Skin epidermis (tissue), 12 donors: ENCODE results near the gene SHISAL1.
"Not testable (repeated sequence)": the region's sequence is repeated elsewhere in the genome, so short reads cannot be mapped to it uniquely, and the experiment has no call there.

Experiments used
- H3K27ac ChIP-seq, 21 experiments: fragments of 200-600 bp; sonication (generic) in 11 of 21; one replicate each; pipeline ENCODE4 v1.5.0; 2020; ENCODE audit warnings: mild to moderate bottlenecking in 3 of 21, inconsistent platforms in 2 of 21, moderate library complexity in 2 of 21
- H3K4me3 ChIP-seq, 7 experiments: fragments of 200-600 bp; sonication (generic) in 2 of 7; one replicate each; pipeline ENCODE4 v1.5.0; 2020; ENCODE audit warnings: inconsistent platforms in 2 of 7, mild to moderate bottlenecking in 2 of 7, moderate library complexity in 1 of 7

Gene SHISAL1

GRCh38 chr22:44249376-44250147 lies 63.2 kb downstream of the SHISAL1 start:
- Histone ChIP-seq H3K27ac (no peak overlapping the region), H3K4me3 (no peak overlapping the region)

- no peak overlapping the region for H3K4me3 ChIP-seq
- H3K27ac ChIP-seq, result no peak overlapping the region
Observed at GRCh38 chr22:44248926-44249325, 63.8 kb downstream of the SHISAL1 start.

GRCh38 chr22:44247923-44248892 lies 64.5 kb downstream of the SHISAL1 start:
- no peak overlapping the region for H3K4me3 ChIP-seq
- no peak overlapping the region for H3K27ac ChIP-seq

GRCh38 chr22:44247346-44247745 lies 65.4 kb downstream of the SHISAL1 start:
- H3K4me3 ChIP-seq, result no peak overlapping the region
- no peak overlapping the region for H3K27ac ChIP-seq

GRCh38 chr22:44246615-44247326 lies 66.0 kb downstream of the SHISAL1 start:
- H3K4me3 ChIP-seq, result no peak overlapping the region
- no peak overlapping the region for H3K27ac ChIP-seq

- no peak overlapping the region for H3K4me3 ChIP-seq
- no peak overlapping the region for H3K27ac ChIP-seq
Observed at GRCh38 chr22:44245867-44246266, 66.9 kb downstream of the SHISAL1 start.

- Histone ChIP-seq H3K27ac (no peak overlapping the region), H3K4me3 (no peak overlapping the region)
Observed at GRCh38 chr22:44245438-44245837, 67.3 kb downstream of the SHISAL1 start.

GRCh38 chr22:44244265-44244822 lies 68.4 kb downstream of the SHISAL1 start:
- Histone ChIP-seq H3K27ac (no peak overlapping the region), H3K4me3 (no peak overlapping the region)

GRCh38 chr22:44243761-44244160 lies 69.0 kb downstream of the SHISAL1 start:
- Histone ChIP-seq H3K4me3 (no peak overlapping the region), H3K27ac (no peak overlapping the region)

- H3K4me3 ChIP-seq, result no peak overlapping the region
- H3K27ac ChIP-seq, result no peak overlapping the region
Observed at GRCh38 chr22:44242946-44243724, 69.6 kb downstream of the SHISAL1 start.

- H3K4me3 ChIP-seq, H3K27ac ChIP-seq: not testable (repeated sequence)
Observed at GRCh38 chr22:44241121-44241520, 71.6 kb downstream of the SHISAL1 start.

- Histone ChIP-seq H3K4me3 (no peak overlapping the region), H3K27ac (no peak overlapping the region)
Observed at GRCh38 chr22:44237290-44237689, 75.5 kb downstream of the SHISAL1 start.

- H3K27ac ChIP-seq, H3K4me3 ChIP-seq: not testable (repeated sequence)
Observed at GRCh38 chr22:44234372-44234771, 78.4 kb downstream of the SHISAL1 start.

- Histone ChIP-seq H3K4me3 (no peak overlapping the region), H3K27ac (no peak overlapping the region)
Observed at GRCh38 chr22:44231233-44231632, 81.5 kb downstream of the SHISAL1 start.

GRCh38 chr22:44229809-44230208 lies 82.9 kb downstream of the SHISAL1 start:
- Histone ChIP-seq H3K4me3 (no peak overlapping the region), H3K27ac (peak overlapping the region in 3 of 21 experiments; percentile 1 to 53 (median 36))

- Histone ChIP-seq H3K4me3 (no peak overlapping the region), H3K27ac (peak overlapping the region in 1 of 21 experiments; percentile 36)
Observed at GRCh38 chr22:44229331-44229730, 83.4 kb downstream of the SHISAL1 start.

- Histone ChIP-seq H3K27ac (no peak overlapping the region), H3K4me3 (no peak overlapping the region)
Observed at GRCh38 chr22:44225812-44226211, 86.9 kb downstream of the SHISAL1 start.

- H3K27ac ChIP-seq, result no peak overlapping the region
- H3K4me3 ChIP-seq, result no peak overlapping the region
Observed at GRCh38 chr22:44225091-44225689, 87.6 kb downstream of the SHISAL1 start.

GRCh38 chr22:44224166-44224565 lies 88.6 kb downstream of the SHISAL1 start:
- Histone ChIP-seq H3K4me3 (no peak overlapping the region), H3K27ac (no peak overlapping the region)
